Liver (tissue), 3 donors: ENCODE measurements around the gene RNF217.

Source experiments
- FOXA1 ChIP-seq: IDR thresholded peaks from 2 replicates; pipeline ENCODE4 v1.6.1; 2016; ENCODE audit warnings: antibody characterized with exemption
- HNF4G ChIP-seq: IDR thresholded peaks from 2 replicates; pipeline ENCODE4 v1.6.1; 2016; ENCODE audit warnings: antibody characterized with exemption
- RAD21 ChIP-seq, 2 donors: IDR thresholded peaks; 2 replicates each; pipeline ENCODE4 v1.6.1; 2016; ENCODE audit warnings: antibody characterized with exemption in 2 of 2, mild to moderate bottlenecking in 2 of 2
- TAF1 ChIP-seq: conservative IDR thresholded peaks from 2 replicates; pipeline ENCODE4 v1.6.1; 2016; ENCODE audit warnings: antibody characterized with exemption, mild to moderate bottlenecking
- YY1 ChIP-seq: IDR thresholded peaks from 2 replicates; pipeline ENCODE4 v1.6.1; 2016; ENCODE audit warnings: antibody characterized with exemption, mild to moderate bottlenecking
- TF ChIP-seq, protein P1 (sequence below): fragments of 150-350 bp; IDR thresholded peaks from 2 replicates; pipeline ENCODE4 v1.5.1; 2017; ENCODE audit warnings: improper control_type of control experiment, low read depth, low read length; ENCODE audit not compliant: missing input control
- TF ChIP-seq, protein P2 (sequence below): IDR thresholded peaks from 2 replicates; pipeline ENCODE4 v1.6.1; 2016; ENCODE audit warnings: antibody characterized with exemption
- donor health status: healthy.
- donor health status: healthy.

DNA sequence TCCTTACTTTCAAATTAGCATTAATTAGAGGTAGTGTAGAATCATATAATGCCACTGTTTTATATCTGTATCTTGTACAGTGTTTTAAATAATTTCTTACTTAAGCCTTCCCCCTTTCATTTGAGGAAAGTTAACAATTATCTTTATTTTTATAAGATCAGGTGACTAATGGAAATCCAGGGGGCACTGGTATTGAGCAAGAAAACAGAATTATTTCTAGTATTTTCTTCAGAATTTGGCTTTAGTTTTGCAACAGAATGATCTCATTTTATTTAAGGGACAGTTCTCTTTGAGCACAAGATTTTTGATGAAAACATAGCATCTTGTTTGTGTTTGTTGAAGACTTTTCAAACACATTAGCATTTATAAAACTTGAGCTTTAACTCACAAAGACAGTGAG lies 55.9 kb downstream of the RNF217 start:
- no peak for TF ChIP-seq RAD21 (IDR thresholded peaks at IDR 0.05)
- TF ChIP-seq, protein P1, sequence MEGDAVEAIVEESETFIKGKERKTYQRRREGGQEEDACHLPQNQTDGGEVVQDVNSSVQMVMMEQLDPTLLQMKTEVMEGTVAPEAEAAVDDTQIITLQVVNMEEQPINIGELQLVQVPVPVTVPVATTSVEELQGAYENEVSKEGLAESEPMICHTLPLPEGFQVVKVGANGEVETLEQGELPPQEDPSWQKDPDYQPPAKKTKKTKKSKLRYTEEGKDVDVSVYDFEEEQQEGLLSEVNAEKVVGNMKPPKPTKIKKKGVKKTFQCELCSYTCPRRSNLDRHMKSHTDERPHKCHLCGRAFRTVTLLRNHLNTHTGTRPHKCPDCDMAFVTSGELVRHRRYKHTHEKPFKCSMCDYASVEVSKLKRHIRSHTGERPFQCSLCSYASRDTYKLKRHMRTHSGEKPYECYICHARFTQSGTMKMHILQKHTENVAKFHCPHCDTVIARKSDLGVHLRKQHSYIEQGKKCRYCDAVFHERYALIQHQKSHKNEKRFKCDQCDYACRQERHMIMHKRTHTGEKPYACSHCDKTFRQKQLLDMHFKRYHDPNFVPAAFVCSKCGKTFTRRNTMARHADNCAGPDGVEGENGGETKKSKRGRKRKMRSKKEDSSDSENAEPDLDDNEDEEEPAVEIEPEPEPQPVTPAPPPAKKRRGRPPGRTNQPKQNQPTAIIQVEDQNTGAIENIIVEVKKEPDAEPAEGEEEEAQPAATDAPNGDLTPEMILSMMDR = no peak
- TF ChIP-seq, protein P2, sequence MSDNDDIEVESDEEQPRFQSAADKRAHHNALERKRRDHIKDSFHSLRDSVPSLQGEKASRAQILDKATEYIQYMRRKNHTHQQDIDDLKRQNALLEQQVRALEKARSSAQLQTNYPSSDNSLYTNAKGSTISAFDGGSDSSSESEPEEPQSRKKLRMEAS = no peak
- no peak for TF ChIP-seq FOXA1
- TF ChIP-seq TAF1 = no peak
- no peak for TF ChIP-seq YY1
- TF ChIP-seq HNF4G = no peak
